Femur (tissue), 1 donor: ENCODE data around the gene C1orf21.

Experiments used
- DNase-seq: peaks from one replicate; pipeline ENCODE4 v3.0.0-alpha.2; 2017

Gene C1orf21

DNA sequence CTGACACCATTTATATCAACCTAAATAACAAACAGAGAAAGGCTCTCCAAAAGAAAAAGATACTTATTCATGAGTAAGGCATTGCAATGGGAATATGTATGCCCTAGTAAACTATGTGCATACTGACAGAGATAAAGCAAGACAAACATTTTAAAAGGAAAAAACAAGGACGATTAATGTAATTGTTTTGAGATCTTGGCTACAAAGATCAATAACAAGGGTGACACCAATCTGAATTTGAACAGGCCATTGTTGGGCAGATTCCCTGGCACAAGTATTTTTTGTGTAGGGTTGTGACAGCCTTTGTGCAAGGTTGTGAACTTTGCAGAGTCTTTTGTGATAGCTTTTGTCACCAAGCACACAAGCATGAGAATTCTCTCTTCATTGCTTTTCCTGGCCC lies 282.6 kb downstream of the C1orf21 start:
- no peak for DNase-seq

- no peak for DNase-seq
Measured at GRCh38 chr1:184672013-184672726, 285.3 kb downstream of the C1orf21 start.

GRCh38 chr1:184673305-184673704 lies 286.5 kb downstream of the C1orf21 start:
- DNase-seq: no peak

DNA sequence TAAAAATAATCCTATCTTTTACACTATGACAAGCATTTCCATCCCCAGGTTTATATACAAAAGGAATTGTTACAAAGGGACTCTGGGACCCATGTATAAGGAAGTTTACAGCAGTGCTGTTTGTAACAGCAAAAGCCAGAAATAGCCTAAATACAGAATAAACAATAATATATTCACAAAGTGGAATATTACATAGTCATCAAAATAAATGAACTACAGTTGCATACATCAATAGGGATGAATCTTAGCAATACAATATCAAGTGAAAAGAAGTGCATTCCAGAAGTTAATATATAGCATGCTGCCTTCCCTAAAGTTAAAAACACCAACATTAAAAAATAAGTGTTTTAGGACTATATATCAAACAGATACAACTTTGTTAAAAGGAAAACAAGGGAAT lies 290.5 kb downstream of the C1orf21 start:
- DNase-seq: no peak
